H1 (cell line): Measurements from ENCODE around the gene TPSD1. TPM values are rescaled to one million over a fixed set of nuclear protein-coding genes. Genes with fewer than 3 reads are reported as not detected.

Experiments
- CTCF ChIA-PET: fragments of 300-600 bp; sonication (Branson Sonifier 250); formaldehyde crosslinking; loops from one replicate; lab custom pipeline; 2021; ENCODE audit not compliant: partially characterized antibody; lab: Charles Lee
- POLR2A ChIA-PET: fragments of 300-600 bp; sonication (Branson Sonifier 250); formaldehyde crosslinking; loops from one replicate; lab custom pipeline; 2021; ENCODE audit warnings: inconsistent platforms; ENCODE audit not compliant: partially characterized antibody; lab: Charles Lee
- DNase-seq, 2 experiments: peaks; one replicate each; pipeline versions ENCODE4 v3.0.0 to v3.0.0-alpha.2; 2010 to 2022; ENCODE audit warnings: low spot score in 2 of 2, low read depth in 1 of 2, mixed read lengths in 1 of 2
- FAIRE-seq: peaks from 2 replicates; lab custom pipeline; 2011; peaks lifted over from hg19 to GRCh38; lab: Jason Lieb, UNC
- H2AFZ ChIP-seq: 2 replicates; pipeline ENCODE4 v1.8.1; 2012; ENCODE audit warnings: low read length, inconsistent platforms
- H2AK5ac ChIP-seq: 2 replicates; pipeline ENCODE4 v1.6.1; 2013; ENCODE audit warnings: low read depth, low read length
- H2BK120ac ChIP-seq: replicated peaks from 2 replicates; pipeline ENCODE3; 2013; ENCODE audit warnings: low read depth, low read length, inconsistent platforms
- H2BK12ac ChIP-seq: 2 replicates; pipeline ENCODE4 v1.6.1; 2013; ENCODE audit warnings: low read depth, low read length
- H2BK15ac ChIP-seq: 2 replicates; pipeline ENCODE4 v1.6.1; 2013; ENCODE audit warnings: low read length
- H2BK20ac ChIP-seq: 2 replicates; pipeline ENCODE4 v1.6.1; 2013; ENCODE audit warnings: low read length
- H2BK5ac ChIP-seq: 2 replicates; pipeline ENCODE4 v1.6.1; 2013; ENCODE audit warnings: low read depth, low read length
- H3K14ac ChIP-seq: 2 replicates; pipeline ENCODE4 v1.6.1; 2013; ENCODE audit warnings: inconsistent platforms; ENCODE audit not compliant: insufficient read length
- H3K18ac ChIP-seq: 2 replicates; pipeline ENCODE4 v1.6.1; 2013; ENCODE audit warnings: low read length; ENCODE audit errors: extremely low read depth
- H3K23ac ChIP-seq: 2 replicates; pipeline ENCODE4 v1.6.1; 2013; ENCODE audit warnings: inconsistent platforms; ENCODE audit not compliant: insufficient read length
- H3K23me2 ChIP-seq: 2 replicates; pipeline ENCODE4 v1.6.1; 2013; ENCODE audit warnings: low read depth, low read length
- H3K27ac ChIP-seq: 2 replicates; pipeline ENCODE4 v1.6.1; 2011; ENCODE audit warnings: low read depth, low read length, inconsistent platforms
- H3K27me3 ChIP-seq, 4 experiments: replicated peaks in 1 of 4; 1 replicate in 1 of 4; 2 replicates in 3 of 4; pipeline versions ENCODE4 v1.6.1 to v1.8.1; 2011 to 2013; ENCODE audit warnings: low read length in 3 of 4, mild to moderate bottlenecking in 3 of 4, inconsistent platforms in 2 of 4, mixed read lengths in 2 of 4, moderate library complexity in 1 of 4; ENCODE audit not compliant: control insufficient read depth in 3 of 4, insufficient read depth in 3 of 4; ENCODE audit errors: extremely low read depth in 1 of 4
- H3K36me3 ChIP-seq, 4 experiments: 2 replicates each; pipeline versions ENCODE4 v1.6.1 to v1.8.1; 2011 to 2013; ENCODE audit warnings: mild to moderate bottlenecking in 4 of 4, low read length in 3 of 4, moderate library complexity in 2 of 4, control low read depth in 1 of 4, inconsistent platforms in 1 of 4; ENCODE audit not compliant: insufficient read depth in 4 of 4, control insufficient read depth in 2 of 4
- H3K4ac ChIP-seq: replicated peaks from 2 replicates; pipeline ENCODE3; 2013; ENCODE audit warnings: low read length, low read depth, mixed read lengths, inconsistent platforms; ENCODE audit not compliant: insufficient read length
- H3K4me1 ChIP-seq, 4 experiments: replicated peaks in 1 of 4; 1 replicate in 1 of 4; 2 replicates in 3 of 4; pipeline versions ENCODE4 v1.6.1 to v1.8.1; 2011 to 2013; ENCODE audit warnings: low read length in 3 of 4, inconsistent platforms in 2 of 4, mixed read lengths in 1 of 4; ENCODE audit not compliant: insufficient read depth in 4 of 4, control insufficient read depth in 3 of 4
- H3K4me2 ChIP-seq, 2 experiments: 2 replicates each; pipeline versions ENCODE4 v1.6.1 to v1.8.1; 2011 to 2013; ENCODE audit warnings: low read depth in 2 of 2, low read length in 2 of 2, control low read depth in 1 of 2, inconsistent platforms in 1 of 2, mild to moderate bottlenecking in 1 of 2; ENCODE audit not compliant: insufficient read depth in 1 of 2
- H3K4me3 ChIP-seq, 4 experiments: fragments of 200-600, 300-600 bp in 1 of 4; sonication (generic), shearing (Covaris generic), sonication (Bioruptor Twin) in 1 of 4; 2 replicates each; pipeline versions ENCODE4 v1.5.1 to v1.8.1; 2011 to 2016; ENCODE audit warnings: low read length in 4 of 4, low read depth in 3 of 4, control low read depth in 2 of 4, inconsistent platforms in 2 of 4, mild to moderate bottlenecking in 2 of 4, mixed read lengths in 1 of 4, moderate library complexity in 1 of 4; ENCODE audit not compliant: insufficient read depth in 2 of 4; ENCODE audit errors: extremely low read depth in 1 of 4
- H3K56ac ChIP-seq: replicated peaks from 2 replicates; pipeline ENCODE3; 2013; ENCODE audit warnings: low read depth, mild to moderate bottlenecking, mixed read lengths, low read length, inconsistent platforms; ENCODE audit not compliant: insufficient read length
- H3K79me1 ChIP-seq: 2 replicates; pipeline ENCODE4 v1.6.1; 2013; ENCODE audit warnings: low read depth, low read length, control low read depth
- H3K79me2 ChIP-seq, 2 experiments: 2 replicates each; pipeline versions ENCODE4 v1.6.1 to v1.8.1; 2012 to 2013; ENCODE audit warnings: low read length in 2 of 2, mild to moderate bottlenecking in 2 of 2, inconsistent platforms in 1 of 2; ENCODE audit not compliant: insufficient read depth in 2 of 2, control insufficient read depth in 1 of 2
- H3K9ac ChIP-seq, 4 experiments: replicated peaks in 1 of 4; 1 replicate in 1 of 4; 2 replicates in 3 of 4; pipeline versions ENCODE4 v1.6.1 to v1.8.1; 2011 to 2013; ENCODE audit warnings: low read depth in 3 of 4, low read length in 3 of 4, control low read depth in 2 of 4, mild to moderate bottlenecking in 2 of 4, moderate library complexity in 2 of 4, inconsistent platforms in 1 of 4; ENCODE audit errors: extremely low read depth in 1 of 4
- H3K9me3 ChIP-seq, 2 experiments: 2 replicates each; pipeline versions ENCODE4 v1.6.1 to v1.8.1; 2012 to 2013; ENCODE audit warnings: mild to moderate bottlenecking in 2 of 2, moderate library complexity in 2 of 2, control low read depth in 1 of 2, inconsistent platforms in 1 of 2, low read depth in 1 of 2, low read length in 1 of 2, mixed read lengths in 1 of 2; ENCODE audit not compliant: insufficient read depth in 2 of 2
- H4K20me1 ChIP-seq, 2 experiments: replicated peaks in 1 of 2; 2 replicates each; pipeline versions ENCODE3 to v1.8.1; 2011 to 2013; ENCODE audit warnings: inconsistent platforms in 2 of 2, low read length in 2 of 2, mild to moderate bottlenecking in 1 of 2; ENCODE audit not compliant: insufficient read depth in 2 of 2, control insufficient read depth in 1 of 2
- H4K5ac ChIP-seq: 2 replicates; pipeline ENCODE4 v1.6.1; 2013; ENCODE audit warnings: low read length, low read depth, mixed read lengths, inconsistent platforms; ENCODE audit not compliant: insufficient read length
- H4K8ac ChIP-seq: 2 replicates; pipeline ENCODE4 v1.8.0; 2013; ENCODE audit warnings: mild to moderate bottlenecking, moderate library complexity, low read length, inconsistent platforms; ENCODE audit not compliant: insufficient read depth; ENCODE audit errors: extremely low read depth
- H4K91ac ChIP-seq: replicated peaks from 2 replicates; pipeline ENCODE3; 2013; ENCODE audit warnings: low read length, mixed read lengths, inconsistent platforms; ENCODE audit not compliant: insufficient read length
- KDM1A ChIP-seq: fragments of 200-600, 300-600 bp; sonication (generic); IDR thresholded peaks from 2 replicates; pipeline ENCODE4 v1.7.1; 2016; ENCODE audit warnings: mild to moderate bottlenecking, low read length, borderline replicate concordance
- NRF1 ChIP-seq: IDR thresholded peaks from 2 replicates; pipeline ENCODE4 v1.6.1; 2011; ENCODE audit warnings: mild to moderate bottlenecking, low read depth, low read length, improper control_type of control experiment
- POLR2AphosphoS5 ChIP-seq: IDR thresholded peaks from 2 replicates; pipeline ENCODE4 v1.6.1; 2011; ENCODE audit warnings: low read depth, low read length
- RFX5 ChIP-seq: IDR thresholded peaks from 2 replicates; pipeline ENCODE4 v1.6.1; 2011; ENCODE audit warnings: low read depth, low read length, improper control_type of control experiment, borderline replicate concordance
- SAP30 ChIP-seq: fragments of 300-600 bp; sonication (generic); IDR thresholded peaks from 2 replicates; pipeline ENCODE4 v1.7.1; 2012; ENCODE audit warnings: low read length, moderate library complexity, mild to moderate bottlenecking, inconsistent platforms; ENCODE audit not compliant: insufficient read depth, insufficient replicate concordance
- SIRT6 ChIP-seq: IDR thresholded peaks from one replicate; pipeline ENCODE4 v1.7.1; 2012; ENCODE audit warnings: low read length, inconsistent platforms
- SP1 ChIP-seq: IDR thresholded peaks from 2 replicates; pipeline ENCODE4 v1.6.1; 2011; ENCODE audit warnings: low read depth, low read length
- SUZ12 ChIP-seq: fragments of 200-600 bp; sonication (generic); IDR thresholded peaks from 2 replicates; pipeline ENCODE4 v1.6.1; 2012; ENCODE audit warnings: mild to moderate bottlenecking, inconsistent platforms, low read length, moderate library complexity, mixed read lengths
- TAF1 ChIP-seq: IDR thresholded peaks from 2 replicates; pipeline ENCODE4 v1.6.1; 2011; ENCODE audit warnings: mild to moderate bottlenecking, low read depth, low read length
- TBP ChIP-seq: IDR thresholded peaks from 2 replicates; pipeline ENCODE4 v1.6.1; 2011; ENCODE audit warnings: low read depth, low read length, improper control_type of control experiment
- TEAD4 ChIP-seq: IDR thresholded peaks from 2 replicates; pipeline ENCODE4 v1.6.1; 2012; ENCODE audit warnings: low read depth, low read length, inconsistent platforms, mixed read lengths
- YY1 ChIP-seq: IDR thresholded peaks from 2 replicates; pipeline ENCODE4 v1.6.1; 2011; ENCODE audit warnings: low read depth, mild to moderate bottlenecking, low read length
- WGBS, 2 experiments: shearing (Covaris generic) in 1 of 2; methylation state at CpG; one replicate each; pipeline versions ENCODE4 v1.1.6 to v1.1.7; 2013 to 2015; ENCODE audit warnings: low lambda C conversion rate in 2 of 2, mixed read lengths in 2 of 2, inconsistent platforms in 1 of 2, low coverage in 1 of 2, missing lambda C conversion rate in 1 of 2; ENCODE audit not compliant: insufficient replicate concordance in 2 of 2, insufficient coverage in 1 of 2, insufficient read length in 1 of 2; ENCODE audit errors: extremely low coverage in 1 of 2, missing lambda C conversion rate in 1 of 2; 5-methylcytosine and 5-hydroxymethylcytosine counted together
- polyA plus RNA-seq, 7 experiments: library from polyadenylated mRNA; depleted of rRNA in 3 of 7; stranded (reverse) in 5 of 7; unstranded in 2 of 7; fragments of >200 nt in 5 of 7; fragments of 200-250 nt in 2 of 7; gene quantifications; 1 replicate in 5 of 7; 2 replicates in 1 of 7; 4 replicates in 1 of 7; pipeline versions ENCODE4 v1.2.1 to v1.2.3, GENCODE V29; 2011 to 2013; ENCODE audit warnings: missing spikeins in 2 of 7, mixed read lengths in 2 of 7
- total RNA-seq: library from RNA; stranded (reverse); fragmentation: NEBNext Ultra II Directional; extraction: Animal tissue kit (Norgen Biotek cat#: 25700); gene quantifications from 2 replicates; pipeline ENCODE4 v1.2.1, GENCODE V29; 2021

Gene TPSD1
- total and polyA plus RNA-seq, 2 of the 8 experiments (the other 6 are each of a cell fraction or from before 2014, with no cell fraction given): 0.26 TPM; not detected in 1

- no peak for FAIRE-seq
These were observed 27.4 kb downstream of the TPSD1 start for GRCh38 chr16:1283296-1283695.

More at GRCh38 chr16:1283296-1283695, 27.4 kb downstream of the TPSD1 start:
- Histone ChIP-seq H3K4me1 (peaks cover 0 to 18% (median 10%) of the 10 kb centered on the region in 4 experiments; a peak in 6 of 7 replicates), H2BK5ac (no peak overlapping the region; the same call in 1 of the 2 replicates), H3K14ac (no peak overlapping the region), H3K18ac (no peak overlapping the region), H3K4me3 (no peak overlapping the region), H3K27ac (no peak overlapping the region), H4K8ac (no peak overlapping the region; the same call in 1 of the 2 replicates), H3K23ac (no peak overlapping the region), H3K56ac (no peak overlapping the region), H3K9me3 (no peaks in the 10 kb centered on the region), H3K4me2 (no peak overlapping the region), H4K5ac (no peak overlapping the region), H2AK5ac (no peak overlapping the region), H2BK20ac (no peak overlapping the region), H3K4ac (no peak overlapping the region), H2AFZ (no peak overlapping the region), H3K9ac (no peak overlapping the region), H3K79me2 (no peaks in the 10 kb centered on the region), H2BK12ac (no peak overlapping the region), H2BK15ac (no peak overlapping the region), H3K36me3 (no peaks in the 10 kb centered on the region), H2BK120ac (no peak overlapping the region), H3K23me2 (no peaks in the 10 kb centered on the region), H4K91ac (no peak overlapping the region), H3K79me1 (no peaks in the 10 kb centered on the region), H4K20me1 (no peaks in the 10 kb centered on the region), H3K27me3 (peaks cover 3 to 5% (median 5%) of the 10 kb centered on the region in 4 experiments; a peak in 3 of 7 replicates)
- no peak for DNase-seq
- no peak for TF ChIP-seq KDM1A
- TF ChIP-seq NRF1: no peak
- no peak for TF ChIP-seq TEAD4
- TF ChIP-seq SAP30: no peak
- TF ChIP-seq RFX5: no peak
- TF ChIP-seq TBP: no peak
- no peak for TF ChIP-seq POLR2AphosphoS5
- no peak for TF ChIP-seq SUZ12
- no peak for TF ChIP-seq TAF1
- no peak for TF ChIP-seq YY1
- no peak for TF ChIP-seq SP1
- TF ChIP-seq SIRT6: no peak
- CTCF ChIA-PET: interaction anchor here (0.7 to 1.8 kb wide), 4 partner anchors 16 to 29 kb away, joined by 3 to 11 read pairs (median 4); no protein-coding TSS in a partner anchor
- POLR2A ChIA-PET: interaction anchor here (1.3 kb wide), 1 partner anchor 9 kb away, joined by 4 read pairs; no protein-coding TSS in a partner anchor
- WGBS, 2 experiments: 87% methylated on average over 14 of the region's 17 CpGs; no CpG with 5 or more reads in 1 of the 2 experiments
